Caco-2 (cell line): ENCODE data around the gene INPP5K. TPM values are rescaled to one million over a fixed set of nuclear protein-coding genes. Genes with fewer than 3 reads are reported as not detected.

ENCODE experiments used
- BruUV-seq: library from RNA; stranded (reverse); fragments of 400-500 nt; replicated peaks from 2 replicates; lab custom pipeline; 2021; lab: Mats Ljungman, UMichigan
- CTCF ChIA-PET: fragments of 300-600 bp; sonication (Branson Sonifier 250); formaldehyde crosslinking; loops from one replicate; lab custom pipeline; 2022; ENCODE audit warnings: antibody characterized with exemption; lab: Charles Lee
- POLR2A ChIA-PET: fragments of 300-600 bp; sonication (Branson Sonifier 250); formaldehyde crosslinking; loops from one replicate; lab custom pipeline; 2022; ENCODE audit warnings: antibody characterized with exemption; lab: Charles Lee
- DNase-seq, 2 experiments: peaks; one replicate each; pipeline versions ENCODE4 v3.0.0 to v3.0.0-alpha.2; 2020 to 2022
- H3K27me3 ChIP-seq: replicated peaks from 2 replicates; pipeline ENCODE4 v1.6.0; 2011; ENCODE audit warnings: low read length; ENCODE audit not compliant: control insufficient read depth, insufficient read depth
- H3K36me3 ChIP-seq: 2 replicates; pipeline ENCODE4 v1.5.1; 2011; ENCODE audit warnings: low read length; ENCODE audit not compliant: control insufficient read depth, insufficient read depth
- H3K4me1 ChIP-seq: fragments of 250-450 bp; sonication (Bioruptor Pico); 2 replicates; pipeline ENCODE4 v1.5.1; 2020; ENCODE audit warnings: mild to moderate bottlenecking
- H3K4me3 ChIP-seq: 2 replicates; pipeline ENCODE4 v1.5.1; 2011; ENCODE audit warnings: low read depth, mild to moderate bottlenecking, control low read depth, low read length
- H3K9me3 ChIP-seq: fragments of 250-450 bp; sonication (Bioruptor Pico); 2 replicates; pipeline ENCODE4 v1.5.1; 2020; ENCODE audit warnings: mild to moderate bottlenecking, moderate library complexity
- H3K27ac Mint-ChIP-seq: one replicate; pipeline ENCODE4 v1.8.0; 2022; ENCODE audit warnings: mixed read lengths; ENCODE audit not compliant: unreplicated experiment
- H3K27me3 Mint-ChIP-seq: one replicate; pipeline ENCODE4 v1.8.0; 2022; ENCODE audit warnings: mixed read lengths; ENCODE audit not compliant: insufficient read depth, unreplicated experiment
- H3K36me3 Mint-ChIP-seq: one replicate; pipeline ENCODE4 v1.8.0; 2022; ENCODE audit warnings: mild to moderate bottlenecking, mixed read lengths; ENCODE audit not compliant: insufficient read depth, unreplicated experiment
- H3K4me1 Mint-ChIP-seq: one replicate; pipeline ENCODE4 v1.8.0; 2022; ENCODE audit warnings: low read depth, mixed read lengths; ENCODE audit not compliant: unreplicated experiment
- H3K4me3 Mint-ChIP-seq: one replicate; pipeline ENCODE4 v1.8.0; 2022; ENCODE audit warnings: mild to moderate bottlenecking, moderate library complexity, mixed read lengths; ENCODE audit not compliant: unreplicated experiment
- H3K9me3 Mint-ChIP-seq: one replicate; pipeline ENCODE4 v1.8.0; 2022; ENCODE audit warnings: mixed read lengths; ENCODE audit not compliant: unreplicated experiment
- intact Hi-C: fragments of 100-400 bp; cut with micrococcal nuclease; formaldehyde crosslinking; loops from one replicate; pipeline ENCODE4 v1.10.0; 2022; ENCODE audit not compliant: unreplicated experiment
- total RNA-seq: library from RNA; stranded (reverse); gene quantifications from 2 replicates; pipeline ENCODE4 v1.2.3, GENCODE V29; 2022
- TF ChIP-seq, protein P1 (sequence below), 2 experiments: fragments of 200-600 bp in 1 of 2; IDR thresholded peaks; 1 replicate in 1 of 2; 2 replicates in 1 of 2; pipeline versions ENCODE4 v1.5.1 to v1.8.0; 2011 to 2022; ENCODE audit warnings: antibody characterized with exemption in 1 of 2, control low read depth in 1 of 2, inconsistent platforms in 1 of 2, low read depth in 1 of 2, low read length in 1 of 2, mild to moderate bottlenecking in 1 of 2, moderate library complexity in 1 of 2; ENCODE audit not compliant: insufficient read depth in 1 of 2, severe bottlenecking in 1 of 2, unreplicated experiment in 1 of 2

Gene INPP5K
- total RNA-seq, 1 experiment from 2014 or later: 24.1 TPM

DNA sequence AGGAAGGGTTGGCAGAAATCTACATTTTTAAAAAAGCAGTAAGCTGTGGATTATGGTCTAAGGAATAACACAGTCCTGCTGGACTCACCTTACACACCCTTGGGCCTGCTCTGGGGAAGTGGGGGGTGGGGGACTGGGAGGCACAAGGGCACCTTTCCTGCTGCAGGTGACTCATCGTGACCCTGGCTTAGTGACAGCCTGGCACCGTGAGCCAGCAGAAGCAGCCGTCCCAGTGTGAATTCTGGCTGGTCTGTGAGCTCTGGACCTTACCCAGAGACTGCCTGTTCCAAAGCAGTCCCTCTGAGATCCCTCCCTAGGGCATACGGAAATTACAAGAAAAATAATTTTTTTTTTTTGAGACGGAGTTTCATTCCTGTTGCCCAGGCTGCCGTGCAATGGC, 56.2 kb downstream of the INPP5K start:
- TF ChIP-seq, protein P1, sequence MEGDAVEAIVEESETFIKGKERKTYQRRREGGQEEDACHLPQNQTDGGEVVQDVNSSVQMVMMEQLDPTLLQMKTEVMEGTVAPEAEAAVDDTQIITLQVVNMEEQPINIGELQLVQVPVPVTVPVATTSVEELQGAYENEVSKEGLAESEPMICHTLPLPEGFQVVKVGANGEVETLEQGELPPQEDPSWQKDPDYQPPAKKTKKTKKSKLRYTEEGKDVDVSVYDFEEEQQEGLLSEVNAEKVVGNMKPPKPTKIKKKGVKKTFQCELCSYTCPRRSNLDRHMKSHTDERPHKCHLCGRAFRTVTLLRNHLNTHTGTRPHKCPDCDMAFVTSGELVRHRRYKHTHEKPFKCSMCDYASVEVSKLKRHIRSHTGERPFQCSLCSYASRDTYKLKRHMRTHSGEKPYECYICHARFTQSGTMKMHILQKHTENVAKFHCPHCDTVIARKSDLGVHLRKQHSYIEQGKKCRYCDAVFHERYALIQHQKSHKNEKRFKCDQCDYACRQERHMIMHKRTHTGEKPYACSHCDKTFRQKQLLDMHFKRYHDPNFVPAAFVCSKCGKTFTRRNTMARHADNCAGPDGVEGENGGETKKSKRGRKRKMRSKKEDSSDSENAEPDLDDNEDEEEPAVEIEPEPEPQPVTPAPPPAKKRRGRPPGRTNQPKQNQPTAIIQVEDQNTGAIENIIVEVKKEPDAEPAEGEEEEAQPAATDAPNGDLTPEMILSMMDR (IDR thresholded peaks at IDR 0.05; ENCODE audit: insufficient read depth in 1 of 2, low read depth in 1 of 2, low read length in 1 of 2, severe bottlenecking in 1 of 2, unreplicated experiment in 1 of 2): no peak
- H3K27me3 Mint-ChIP-seq: no peaks in the 10 kb centered on the region
- H3K4me3 Mint-ChIP-seq: no peak overlapping the region
- BruUV-seq: no TSS peak
- POLR2A ChIA-PET: no interaction called here
- no peaks in the 10 kb centered on the region for H3K9me3 ChIP-seq
- no peaks in the 10 kb centered on the region for H3K9me3 Mint-ChIP-seq
- no peaks in the 10 kb centered on the region for H3K27me3 ChIP-seq
- no peak for DNase-seq
- peaks cover 11% of the 10 kb centered on the region; the same call in 1 of the 2 replicates for H3K4me1 ChIP-seq
- H3K36me3 ChIP-seq: no peaks in the 10 kb centered on the region; the same call in 1 of the 2 replicates
- CTCF ChIA-PET: no interaction called here
- H3K4me3 ChIP-seq: no peak overlapping the region
- H3K36me3 Mint-ChIP-seq: peaks cover 62% of the 10 kb centered on the region
- H3K27ac Mint-ChIP-seq: no peak overlapping the region
- H3K4me1 Mint-ChIP-seq: peaks cover 34% of the 10 kb centered on the region
- intact Hi-C loops: no loop called here

DNA sequence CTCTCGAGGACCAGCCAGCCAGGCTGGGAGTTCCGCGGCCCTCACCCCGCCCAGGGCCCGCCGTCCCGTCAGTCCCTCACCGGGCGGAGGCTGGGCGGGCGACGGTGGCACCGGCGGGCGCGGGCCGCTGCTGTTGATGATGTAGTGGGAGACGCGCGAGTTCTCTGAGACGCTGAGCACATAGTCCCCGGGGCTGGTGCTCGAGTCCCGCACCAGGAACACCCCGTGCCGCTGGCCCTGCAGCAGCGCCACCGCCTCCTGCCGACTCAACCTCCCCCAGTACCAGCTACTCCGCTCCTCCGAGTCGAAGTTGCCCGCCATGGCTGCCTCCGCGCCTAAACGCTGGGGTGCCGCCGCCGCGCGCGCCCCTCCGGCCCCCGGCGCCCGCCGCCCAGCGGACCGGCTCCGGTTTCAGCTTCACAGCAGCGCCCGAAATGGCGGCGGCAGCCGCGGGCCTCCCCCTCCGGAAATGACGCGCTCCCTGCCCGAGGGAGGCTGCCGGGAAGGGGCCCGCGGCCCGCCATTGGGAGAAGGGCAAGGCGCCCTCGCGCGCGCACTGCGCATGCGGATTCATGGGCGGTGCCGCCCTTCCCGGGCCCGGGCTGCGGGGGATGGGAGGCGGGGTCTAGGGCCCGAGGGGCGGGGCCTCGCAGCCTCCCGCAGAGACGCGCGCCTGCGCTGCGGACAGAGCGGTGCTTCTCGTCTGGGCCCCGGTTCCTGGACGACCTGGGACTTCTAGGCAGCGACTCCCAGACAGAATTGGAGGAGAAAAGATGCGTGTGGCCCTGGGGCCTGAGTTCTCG, 60.4 kb downstream of the INPP5K start, which contains the start of gene CRK:
TSS of gene CRK (minus strand) at position 436 of the 803 bp plus-strand sequence. CDS start at position 321, 115 bp downstream.
- CTCF ChIA-PET: interaction anchor here (0.6 to 4.1 kb wide), 3 partner anchors 60 to 603 kb away, joined by 3 to 17 read pairs (median 6); partner anchors contain the start of gene INPP5K
- intact Hi-C loops: loop anchor here (1.0 to 10.0 kb wide), 4 partner anchors 29 to 169 kb away; partner anchors contain the start of gene SLC43A2
- H3K27me3 Mint-ChIP-seq: no peaks in the 10 kb centered on the region
- no peaks in the 10 kb centered on the region for H3K9me3 ChIP-seq
- POLR2A ChIA-PET: interaction anchor here (0.5 to 1.7 kb wide), 12 partner anchors 12 to 959 kb away, joined by 3 to 7 read pairs (median 4); partner anchors contain the start of genes INPP5K and YWHAE
- peak; percentile 96 to 99 for DNase-seq
- H3K4me3 Mint-ChIP-seq: peak within 1 kb of the TSS; percentile 93
- no peaks in the 10 kb centered on the region for H3K9me3 Mint-ChIP-seq
- H3K4me3 ChIP-seq: peak within 1 kb of the TSS; percentile 99
- BruUV-seq: no TSS peak
- H3K4me1 ChIP-seq: peaks cover 9% of the 10 kb centered on the region; the same call in 1 of the 2 replicates
- TF ChIP-seq, protein P1 (IDR thresholded peaks at IDR 0.05; ENCODE audit: insufficient read depth in 1 of 2, low read depth in 1 of 2, low read length in 1 of 2, severe bottlenecking in 1 of 2, unreplicated experiment in 1 of 2): no peak
- H3K27ac Mint-ChIP-seq: peak within 1 kb of the TSS; percentile 94
- H3K4me1 Mint-ChIP-seq: peaks cover 13% of the 10 kb centered on the region
- no peaks in the 10 kb centered on the region for H3K27me3 ChIP-seq
- peaks cover 64% of the 10 kb centered on the region for H3K36me3 Mint-ChIP-seq
- no peaks in the 10 kb centered on the region; the same call in 1 of the 2 replicates for H3K36me3 ChIP-seq

DNA sequence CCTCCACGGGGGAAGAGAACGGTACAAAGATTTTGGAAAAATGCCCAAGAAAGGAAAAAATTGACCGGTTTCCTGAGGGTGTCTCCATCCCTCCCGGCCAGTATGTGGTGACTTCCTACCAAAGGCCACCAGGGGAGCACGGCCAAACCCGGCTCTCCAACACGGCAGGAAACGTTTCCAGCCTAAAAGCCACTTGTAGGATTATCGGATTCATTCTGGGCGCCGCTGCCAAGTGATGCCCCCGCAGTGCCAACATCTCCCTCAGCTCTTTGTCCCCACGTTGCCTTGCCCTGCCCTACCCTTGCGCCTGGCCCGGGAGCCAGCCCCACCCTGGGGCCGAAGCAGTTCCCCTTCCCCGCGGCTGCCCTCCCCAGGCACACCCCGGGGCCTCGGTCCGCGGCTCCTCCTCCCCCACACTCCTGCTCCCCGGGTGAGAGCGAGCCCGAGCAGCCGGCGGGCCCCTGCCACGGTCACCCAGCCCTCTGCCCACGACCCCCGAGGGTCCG, 61.1 kb downstream of the INPP5K start:
- H3K4me3 ChIP-seq: peak overlapping the region; percentile 99
- Mint-ChIP-seq H3K27ac (peak overlapping the region; percentile 58), H3K4me1 (peaks cover 13% of the 10 kb centered on the region), H3K9me3 (no peaks in the 10 kb centered on the region), H3K27me3 (no peaks in the 10 kb centered on the region), H3K4me3 (peak overlapping the region; percentile 93), H3K36me3 (peaks cover 69% of the 10 kb centered on the region)
- H3K27me3 ChIP-seq: no peaks in the 10 kb centered on the region
- H3K36me3 ChIP-seq: no peaks in the 10 kb centered on the region; the same call in 1 of the 2 replicates
- no peaks in the 10 kb centered on the region for H3K9me3 ChIP-seq
- TF ChIP-seq, protein P1 (IDR thresholded peaks at IDR 0.05; ENCODE audit: insufficient read depth in 1 of 2, low read depth in 1 of 2, low read length in 1 of 2, severe bottlenecking in 1 of 2, unreplicated experiment in 1 of 2): peak; percentile 56 to 84
- peaks cover 9% of the 10 kb centered on the region; the same call in 1 of the 2 replicates for H3K4me1 ChIP-seq
- POLR2A ChIA-PET: interaction anchor here (0.6 to 1.7 kb wide), 9 partner anchors 26 to 344 kb away, joined by 3 to 7 read pairs (median 4); partner anchors contain the start of gene INPP5K
- CTCF ChIA-PET: interaction anchor here (0.6 to 4.1 kb wide), 2 partner anchors 61 to 603 kb away, joined by 3 to 17 read pairs; partner anchors contain the start of gene INPP5K
- intact Hi-C loops: loop anchor here (1.0 to 10.0 kb wide), 2 partner anchors 90 to 169 kb away; partner anchors contain the start of gene SLC43A2
- DNase-seq: peak; percentile 76 to 78
- BruUV-seq: no TSS peak
